K562 (cell line): Measurements from ENCODE around the gene SAE1. TPM values are rescaled to one million over a fixed set of nuclear protein-coding genes. Genes with fewer than 3 reads are reported as not detected.

Experiments
- ARID2 ChIP-seq: fragments of 450-650 bp; IDR thresholded peaks from 2 replicates; pipeline ENCODE4 v1.6.1; 2017; ENCODE audit warnings: antibody characterized with exemption, mild to moderate bottlenecking
- ELF2 ChIP-seq: fragments of 250-450 bp; sonication (Bioruptor Pico); IDR thresholded peaks from 2 replicates; pipeline ENCODE4 v1.5.0; 2021; ENCODE audit warnings: mild to moderate bottlenecking
- ELF4 ChIP-seq: fragments of 450-650 bp; formaldehyde crosslinking; IDR thresholded peaks from 2 replicates; pipeline ENCODE4 v1.4.0; 2022; ENCODE audit warnings: missing genetic modification characterization
- HCFC1 ChIP-seq: IDR thresholded peaks from 2 replicates; pipeline ENCODE4 v1.6.1; 2012; ENCODE audit warnings: low read depth, low read length, improper control_type of control experiment
- HDAC6 ChIP-seq: IDR thresholded peaks from 2 replicates; pipeline ENCODE4 v1.6.1; 2012; ENCODE audit warnings: low read depth, mild to moderate bottlenecking, control low read depth, inconsistent platforms, low read length, moderate library complexity
- ILK ChIP-seq: fragments of 450-650 bp; IDR thresholded peaks from 2 replicates; pipeline ENCODE4 v1.6.1; 2016; ENCODE audit warnings: missing genetic modification characterization, low read depth, mild to moderate bottlenecking, missing compliant biosample characterization, moderate library complexity, borderline replicate concordance
- KAT7 ChIP-seq: sonication (generic); formaldehyde crosslinking; IDR thresholded peaks from 2 replicates; pipeline ENCODE4 v1.8.0; 2022; ENCODE audit warnings: missing genetic modification reagents, mild to moderate bottlenecking, borderline replicate concordance
- KDM2B ChIP-seq: fragments of 250-450 bp; sonication (Bioruptor Pico); IDR thresholded peaks from 2 replicates; pipeline ENCODE4 v1.8.0; 2021; ENCODE audit warnings: mild to moderate bottlenecking, moderate library complexity
- NCOA1 ChIP-seq: fragments of 450-650 bp; IDR thresholded peaks from 2 replicates; pipeline ENCODE4 v1.6.1; 2016; ENCODE audit warnings: low read depth
- PHF8 ChIP-seq: fragments of 200-600 bp; sonication (generic); IDR thresholded peaks from 2 replicates; pipeline ENCODE4 v1.6.1; 2012; ENCODE audit warnings: mixed run types, mild to moderate bottlenecking, inconsistent platforms, low read length, moderate library complexity, borderline replicate concordance
- RBM34 ChIP-seq: fragments of 200-400 bp; formaldehyde crosslinking; IDR thresholded peaks from 2 replicates; pipeline ENCODE4 v1.6.1; 2018; ENCODE audit warnings: low read length, borderline replicate concordance; ENCODE audit not compliant: insufficient read depth
- SMARCC2 ChIP-seq: fragments of 450-650 bp; IDR thresholded peaks from 2 replicates; pipeline ENCODE4 v1.6.1; 2017; ENCODE audit warnings: antibody characterized with exemption, moderate library complexity, mild to moderate bottlenecking, low read depth
- SP2 ChIP-seq: IDR thresholded peaks from 2 replicates; pipeline ENCODE4 v1.6.1; 2011; ENCODE audit warnings: mild to moderate bottlenecking, low read depth, low read length, moderate library complexity; ENCODE audit not compliant: poor library complexity, severe bottlenecking; ENCODE audit errors: extremely low read depth
- TSC22D4 ChIP-seq: fragments of 450-650 bp; IDR thresholded peaks from 2 replicates; pipeline ENCODE4 v1.6.1; 2016; ENCODE audit warnings: missing genetic modification characterization, missing biosample characterization, control low read depth
- ZNF274 ChIP-seq: IDR thresholded peaks from 2 replicates; pipeline ENCODE4 v1.6.1; 2011; ENCODE audit warnings: low read depth, mild to moderate bottlenecking, low read length, moderate library complexity, borderline replicate concordance
- ZNF354B ChIP-seq: fragments of 250-450 bp; sonication (Bioruptor Pico); IDR thresholded peaks from 2 replicates; pipeline ENCODE4 v1.4.0; 2020
- ZNF644 ChIP-seq: fragments of 200-800 bp; sonication (Bioruptor generic); IDR thresholded peaks from 2 replicates; pipeline ENCODE4 v1.6.1; 2016; ENCODE audit warnings: low read depth, missing genetic modification characterization, missing compliant biosample characterization
- ZNF830 ChIP-seq: fragments of 250-450 bp; sonication (Bioruptor Pico); IDR thresholded peaks from 2 replicates; pipeline ENCODE4 v1.5.0; 2021; ENCODE audit warnings: mild to moderate bottlenecking
- polyA plus RNA-seq, 8 experiments: library from polyadenylated mRNA; depleted of rRNA in 4 of 8; stranded (reverse) in 5 of 8; unstranded in 3 of 8; fragments of >200 nt; fragmentation: Nextera tagmentation in 2 of 8; fragmentation: Illumina TruSeq in 1 of 8; extraction: Ambion mirVana in 2 of 8; extraction: Trizol in 1 of 8; gene quantifications; 2 replicates each; pipeline versions ENCODE4 v1.2.1 to v1.2.3, GENCODE V29; 2011 to 2014; ENCODE audit warnings: inconsistent platforms in 1 of 8, missing spikeins in 1 of 8
- total RNA-seq, 7 experiments: library from RNA; depleted of rRNA in 6 of 7; stranded (reverse); fragments of >200 nt in 6 of 7; fragmentation: Illumina TruSeq in 2 of 7; extraction: Trizol in 2 of 7; gene quantifications; 2 replicates each; pipeline versions ENCODE4 v1.2.1 to v1.2.3, GENCODE V29; 2011 to 2021; ENCODE audit warnings: low replicate concordance in 1 of 7
- TF ChIP-seq, protein P1 (sequence below): sonication (generic); formaldehyde crosslinking; IDR thresholded peaks from 2 replicates; pipeline ENCODE4 v1.8.1; 2023; ENCODE audit warnings: mild to moderate bottlenecking, missing genetic modification reagents, moderate library complexity

SAE1 gene
- total and polyA plus RNA-seq, 9 of the 15 experiments (the other 6 are each of a cell fraction or from before 2014, with no cell fraction given): 82.8 to 299 (median 217) TPM

- TF ChIP-seq, protein P1, sequence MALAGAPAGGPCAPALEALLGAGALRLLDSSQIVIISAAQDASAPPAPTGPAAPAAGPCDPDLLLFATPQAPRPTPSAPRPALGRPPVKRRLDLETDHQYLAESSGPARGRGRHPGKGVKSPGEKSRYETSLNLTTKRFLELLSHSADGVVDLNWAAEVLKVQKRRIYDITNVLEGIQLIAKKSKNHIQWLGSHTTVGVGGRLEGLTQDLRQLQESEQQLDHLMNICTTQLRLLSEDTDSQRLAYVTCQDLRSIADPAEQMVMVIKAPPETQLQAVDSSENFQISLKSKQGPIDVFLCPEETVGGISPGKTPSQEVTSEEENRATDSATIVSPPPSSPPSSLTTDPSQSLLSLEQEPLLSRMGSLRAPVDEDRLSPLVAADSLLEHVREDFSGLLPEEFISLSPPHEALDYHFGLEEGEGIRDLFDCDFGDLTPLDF (CRISPR knock-in tag): no peak
- TF ChIP-seq ARID2: no peak
- no peak for TF ChIP-seq ZNF274
- TF ChIP-seq ZNF354B (CRISPR knock-in tag): no peak
- TF ChIP-seq HCFC1: no peak
- TF ChIP-seq KAT7 (CRISPR knock-in tag): no peak
- no peak for TF ChIP-seq RBM34
- no peak for TF ChIP-seq SP2
- TF ChIP-seq ELF2: no peak
- no peak for TF ChIP-seq PHF8
- TF ChIP-seq ELF4 (CRISPR knock-in tag): 0 out of 2 replicates have a peak, but pooled peaks have one; percentile 17
- TF ChIP-seq SMARCC2: no peak
- no peak for TF ChIP-seq ZNF830
- TF ChIP-seq NCOA1: no peak
- TF ChIP-seq TSC22D4: no peak
- TF ChIP-seq HDAC6: no peak
- no peak for TF ChIP-seq ILK (tag)
- no peak for TF ChIP-seq KDM2B (CRISPR knock-in tag)
- 0 out of 2 replicates have a peak, but pooled peaks have one; percentile 57 for TF ChIP-seq ZNF644 (tag)
Measured at GRCh38 chr19:47099576-47100050, 31.0 kb upstream of the SAE1 start (continued).
